AG04449 (cell line): ENCODE results near the gene CRHR2.

ENCODE experiments used
- CTCF ChIA-PET: fragments of 350-600 bp; formaldehyde crosslinking; extraction: SDS; loops from one replicate; lab custom pipeline; 2021; ENCODE audit warnings: antibody characterized with exemption; lab: Yijun Ruan, JAX
- POLR2A ChIA-PET: fragments of 400-600, 350-600 bp; formaldehyde crosslinking; extraction: SDS; loops from one replicate; lab custom pipeline; 2020; ENCODE audit warnings: antibody characterized with exemption, inconsistent platforms; lab: Yijun Ruan, JAX
- DNase-seq: peaks from one replicate; pipeline ENCODE4 v3.0.0-alpha.2; 2010; ENCODE audit warnings: low read depth, low spot score
- H3K4me3 ChIP-seq: 2 replicates; pipeline ENCODE4 v1.5.1; 2011; ENCODE audit warnings: low read depth, mild to moderate bottlenecking, control low read depth, low read length
- TF ChIP-seq, protein P1 (sequence below): IDR thresholded peaks from one replicate; pipeline ENCODE4 v1.5.1; 2011; ENCODE audit warnings: mild to moderate bottlenecking, moderate library complexity, low read length, control low read depth, inconsistent platforms; ENCODE audit not compliant: insufficient read depth; ENCODE audit errors: missing control alignments

The CRHR2 gene

GRCh38 chr7:30654296-30655090, 27.8 kb downstream of the CRHR2 start:
- ChIA-PET POLR2A (no interaction called here), CTCF (interaction anchor here (1.6 to 2.4 kb wide), 2 partner anchors 10 to 85 kb away, joined by 7 to 12 read pairs; no protein-coding TSS in a partner anchor)

GRCh38 chr7:30652698-30653641, 29.3 kb downstream of the CRHR2 start:
- no peak overlapping the region for H3K4me3 ChIP-seq
- CTCF ChIA-PET: interaction anchor here (2.4 kb wide), 1 partner anchor 87 kb away, joined by 12 read pairs; no protein-coding TSS in a partner anchor
- TF ChIP-seq, protein P1, sequence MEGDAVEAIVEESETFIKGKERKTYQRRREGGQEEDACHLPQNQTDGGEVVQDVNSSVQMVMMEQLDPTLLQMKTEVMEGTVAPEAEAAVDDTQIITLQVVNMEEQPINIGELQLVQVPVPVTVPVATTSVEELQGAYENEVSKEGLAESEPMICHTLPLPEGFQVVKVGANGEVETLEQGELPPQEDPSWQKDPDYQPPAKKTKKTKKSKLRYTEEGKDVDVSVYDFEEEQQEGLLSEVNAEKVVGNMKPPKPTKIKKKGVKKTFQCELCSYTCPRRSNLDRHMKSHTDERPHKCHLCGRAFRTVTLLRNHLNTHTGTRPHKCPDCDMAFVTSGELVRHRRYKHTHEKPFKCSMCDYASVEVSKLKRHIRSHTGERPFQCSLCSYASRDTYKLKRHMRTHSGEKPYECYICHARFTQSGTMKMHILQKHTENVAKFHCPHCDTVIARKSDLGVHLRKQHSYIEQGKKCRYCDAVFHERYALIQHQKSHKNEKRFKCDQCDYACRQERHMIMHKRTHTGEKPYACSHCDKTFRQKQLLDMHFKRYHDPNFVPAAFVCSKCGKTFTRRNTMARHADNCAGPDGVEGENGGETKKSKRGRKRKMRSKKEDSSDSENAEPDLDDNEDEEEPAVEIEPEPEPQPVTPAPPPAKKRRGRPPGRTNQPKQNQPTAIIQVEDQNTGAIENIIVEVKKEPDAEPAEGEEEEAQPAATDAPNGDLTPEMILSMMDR: no peak
- POLR2A ChIA-PET: no interaction called here
- DNase-seq: no peak

More at GRCh38 chr7:30654296-30655090, 27.8 kb downstream of the CRHR2 start:
- H3K4me3 ChIP-seq: no peak overlapping the region
- TF ChIP-seq, protein P1: no peak
- no peak for DNase-seq

DNA sequence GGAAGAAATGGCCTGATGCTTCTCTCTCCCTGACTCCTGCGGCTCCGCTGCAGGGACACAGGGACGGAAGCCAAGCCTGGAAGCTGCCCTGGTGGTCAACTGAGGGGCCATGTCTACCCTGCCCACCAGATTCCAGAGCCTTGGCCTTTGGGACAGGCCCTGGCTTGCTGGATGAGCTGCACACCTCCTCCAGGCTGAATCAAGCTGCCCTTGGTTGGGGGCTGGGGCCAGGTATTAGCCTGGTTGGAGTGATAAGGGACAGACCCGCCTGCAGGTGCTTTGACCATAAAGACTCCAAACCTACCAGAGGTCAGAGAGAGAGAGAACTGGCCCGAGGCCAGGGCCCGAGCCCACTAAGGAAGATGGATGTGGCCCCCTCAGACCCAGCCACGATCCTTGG, 30.1 kb downstream of the CRHR2 start:
- ChIA-PET CTCF (no interaction called here), POLR2A (no interaction called here)
- DNase-seq: no peak
- H3K4me3 ChIP-seq: no peak overlapping the region
- TF ChIP-seq, protein P1: no peak

- no peak overlapping the region for H3K4me3 ChIP-seq
- TF ChIP-seq, protein P1: no peak
- no peak for DNase-seq
- ChIA-PET CTCF (no interaction called here), POLR2A (no interaction called here)
Observed at GRCh38 chr7:30650421-30650808, 31.8 kb downstream of the CRHR2 start.

GRCh38 chr7:30649717-30650420, 32.4 kb downstream of the CRHR2 start:
- no peak overlapping the region for H3K4me3 ChIP-seq
- ChIA-PET CTCF (no interaction called here), POLR2A (no interaction called here)
- TF ChIP-seq, protein P1: no peak
- no peak for DNase-seq
